Cerebellar cortex (tissue), 1 donor: Measurements from ENCODE around the gene TAS2R46.
"Not testable (repeated sequence)": the region's sequence is repeated elsewhere in the genome, so short reads cannot be mapped to it uniquely, and the experiment has no call there.

Experiments
- DNase-seq: peaks from one replicate; pipeline ENCODE4 v3.0.0-alpha.2; 2015; ENCODE audit warnings: low spot score

TAS2R46 gene

GRCh38 chr12:11062194-11062593, at the start of gene TAS2R46:
Gene TAS2R46, minus strand, starts transcription at chr12:11062294. Its CDS starts 0 bp downstream, at chr12:11062294.
- DNase-seq, result not testable (repeated sequence)

- DNase-seq, result not testable (repeated sequence)
Measured at GRCh38 chr12:11111213-11111612, 49.1 kb upstream of the TAS2R46 start.

GRCh38 chr12:11108862-11109261, 46.8 kb upstream of the TAS2R46 start:
- DNase-seq, result no peak

- DNase-seq, result no peak
Measured at GRCh38 chr12:11107719-11108118, 45.6 kb upstream of the TAS2R46 start.

GRCh38 chr12:11106288-11106687, 44.2 kb upstream of the TAS2R46 start:
- DNase-seq, result no peak

GRCh38 chr12:11105546-11105945, 43.5 kb upstream of the TAS2R46 start:
- no peak for DNase-seq

- DNase-seq, result not testable (repeated sequence)
Measured at GRCh38 chr12:11094910-11095309, 32.8 kb upstream of the TAS2R46 start.

GRCh38 chr12:11092128-11092527, 30.0 kb upstream of the TAS2R46 start, which contains the start of gene TAS2R43:
Gene TAS2R43, minus strand, starts transcription at chr12:11092313. Its CDS starts 84 bp downstream, at chr12:11092229.
- no peak for DNase-seq

- DNase-seq, result no peak
Measured at GRCh38 chr12:11089246-11089645, 27.2 kb upstream of the TAS2R46 start.

GRCh38 chr12:11085419-11085818, 23.3 kb upstream of the TAS2R46 start:
- DNase-seq, result no peak

- no peak for DNase-seq
Measured at GRCh38 chr12:11081987-11082386, 19.9 kb upstream of the TAS2R46 start.

GRCh38 chr12:11078246-11078645, 16.2 kb upstream of the TAS2R46 start:
- DNase-seq, result no peak

- no peak for DNase-seq
Measured at GRCh38 chr12:11075642-11076041, 13.5 kb upstream of the TAS2R46 start.

GRCh38 chr12:11071414-11071813, 9.3 kb upstream of the TAS2R46 start:
- DNase-seq, result no peak

- no peak for DNase-seq
Measured at GRCh38 chr12:11070999-11071398, 8.9 kb upstream of the TAS2R46 start.

- DNase-seq, result no peak
Measured at GRCh38 chr12:11069854-11070365, 7.8 kb upstream of the TAS2R46 start.

- DNase-seq, result peak; percentile 38
Measured at GRCh38 chr12:11067514-11067913, 5.4 kb upstream of the TAS2R46 start.

- no peak for DNase-seq
Measured at GRCh38 chr12:11059784-11060183, 2.3 kb downstream of the TAS2R46 start.

GRCh38 chr12:11059041-11059440, 3.1 kb downstream of the TAS2R46 start:
- DNase-seq, result no peak

- no peak for DNase-seq
Measured at GRCh38 chr12:11055306-11055705, 6.8 kb downstream of the TAS2R46 start.

GRCh38 chr12:11049806-11050531, 12.1 kb downstream of the TAS2R46 start:
- not testable (repeated sequence) for DNase-seq

- not testable (repeated sequence) for DNase-seq
Measured at GRCh38 chr12:11041366-11041765, 20.7 kb downstream of the TAS2R46 start.

- DNase-seq, result no peak
Measured at GRCh38 chr12:11040162-11040561, 21.9 kb downstream of the TAS2R46 start.

- DNase-seq, result no peak
Measured at GRCh38 chr12:11039171-11039570, 22.9 kb downstream of the TAS2R46 start.
